GM12864 (cell line): ENCODE data around the gene ADAMTS18.
"Not testable (repeated sequence)": the region's sequence is repeated elsewhere in the genome, so short reads cannot be mapped to it uniquely, and the experiment has no call there.

Source experiments
- DNase-seq: peaks from one replicate; pipeline ENCODE4 v3.0.0-alpha.2; 2011; ENCODE audit warnings: low read depth
- H3K4me3 ChIP-seq: 2 replicates; pipeline ENCODE4 v1.5.1; 2011; ENCODE audit warnings: mild to moderate bottlenecking, low read depth, low read length, control low read depth
- TF ChIP-seq, protein P1 (sequence below): IDR thresholded peaks from 2 replicates; pipeline ENCODE4 v1.5.1; 2011; ENCODE audit warnings: low read depth, mild to moderate bottlenecking, moderate library complexity, low read length, control low read depth, inconsistent platforms; ENCODE audit errors: missing control alignments

Gene ADAMTS18

DNA sequence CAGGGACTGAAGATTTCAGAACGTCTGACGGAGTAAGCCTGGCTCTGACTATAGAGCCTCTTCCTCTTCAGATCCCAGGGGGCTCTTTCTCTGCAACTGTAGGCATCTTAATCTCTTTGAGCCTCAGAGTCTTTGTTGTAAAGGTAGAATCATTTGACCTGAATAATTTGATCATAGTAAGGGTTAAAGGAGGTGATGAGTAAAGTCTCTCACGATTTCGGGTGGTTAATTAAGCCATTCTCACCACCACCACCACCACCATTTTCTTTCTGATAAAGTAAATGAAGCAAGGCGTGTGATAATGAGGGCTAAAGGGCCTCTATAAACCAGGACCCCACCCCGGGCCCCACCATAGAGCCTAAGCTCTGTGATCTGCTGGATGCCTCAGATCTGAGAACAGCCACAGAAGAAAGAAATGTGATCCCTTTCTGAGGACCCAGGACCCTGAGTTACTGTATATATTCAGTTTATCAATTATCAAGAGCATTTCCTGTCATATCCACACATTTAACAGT is 33.0 kb upstream of the ADAMTS18 start:
- no peak overlapping the region for H3K4me3 ChIP-seq
- DNase-seq = no peak
- TF ChIP-seq, protein P1, sequence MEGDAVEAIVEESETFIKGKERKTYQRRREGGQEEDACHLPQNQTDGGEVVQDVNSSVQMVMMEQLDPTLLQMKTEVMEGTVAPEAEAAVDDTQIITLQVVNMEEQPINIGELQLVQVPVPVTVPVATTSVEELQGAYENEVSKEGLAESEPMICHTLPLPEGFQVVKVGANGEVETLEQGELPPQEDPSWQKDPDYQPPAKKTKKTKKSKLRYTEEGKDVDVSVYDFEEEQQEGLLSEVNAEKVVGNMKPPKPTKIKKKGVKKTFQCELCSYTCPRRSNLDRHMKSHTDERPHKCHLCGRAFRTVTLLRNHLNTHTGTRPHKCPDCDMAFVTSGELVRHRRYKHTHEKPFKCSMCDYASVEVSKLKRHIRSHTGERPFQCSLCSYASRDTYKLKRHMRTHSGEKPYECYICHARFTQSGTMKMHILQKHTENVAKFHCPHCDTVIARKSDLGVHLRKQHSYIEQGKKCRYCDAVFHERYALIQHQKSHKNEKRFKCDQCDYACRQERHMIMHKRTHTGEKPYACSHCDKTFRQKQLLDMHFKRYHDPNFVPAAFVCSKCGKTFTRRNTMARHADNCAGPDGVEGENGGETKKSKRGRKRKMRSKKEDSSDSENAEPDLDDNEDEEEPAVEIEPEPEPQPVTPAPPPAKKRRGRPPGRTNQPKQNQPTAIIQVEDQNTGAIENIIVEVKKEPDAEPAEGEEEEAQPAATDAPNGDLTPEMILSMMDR = no peak

GRCh38 chr16:77463659-77464058 is 28.8 kb upstream of the ADAMTS18 start:
- H3K4me3 ChIP-seq, DNase-seq: not testable (repeated sequence)

GRCh38 chr16:77462894-77463293 is 28.1 kb upstream of the ADAMTS18 start:
- H3K4me3 ChIP-seq = no peak overlapping the region
- TF ChIP-seq, protein P1 = no peak
- DNase-seq = no peak

DNA sequence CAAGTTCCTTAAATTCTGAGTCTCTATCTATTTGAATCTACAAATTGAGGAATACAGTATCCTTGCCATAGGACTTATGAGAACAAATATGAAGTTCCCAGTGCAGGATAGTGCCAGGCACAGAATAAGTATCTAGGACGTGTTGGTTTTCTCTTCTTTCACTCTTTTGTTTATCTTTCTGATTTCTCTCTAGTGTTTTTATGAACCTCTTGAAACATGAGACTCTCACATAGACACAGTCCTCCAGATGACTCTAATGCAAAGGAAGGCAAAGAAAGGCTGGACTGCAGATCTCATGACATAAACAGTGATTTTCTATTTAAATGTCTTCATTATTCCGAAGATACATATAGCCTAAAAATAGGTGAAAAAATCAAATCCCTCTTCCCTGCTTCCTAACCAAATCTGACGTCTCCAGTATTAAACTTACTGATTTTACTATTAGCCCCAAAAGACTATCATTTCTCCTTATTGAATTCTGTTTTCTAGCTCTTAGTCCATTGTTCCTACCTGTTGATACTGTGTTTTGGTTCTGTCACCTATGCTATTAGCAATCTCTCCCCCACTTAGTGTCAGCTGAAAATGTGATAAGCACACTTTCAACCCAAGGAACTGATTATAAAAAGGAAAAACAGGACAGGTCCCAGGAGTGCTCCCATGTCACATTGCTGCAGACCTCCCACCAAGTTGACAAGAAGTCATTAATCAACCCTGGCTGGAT is 24.9 kb upstream of the ADAMTS18 start:
- TF ChIP-seq, protein P1 = no peak
- no peak for DNase-seq
- no peak overlapping the region for H3K4me3 ChIP-seq

- H3K4me3 ChIP-seq = no peak overlapping the region
- TF ChIP-seq, protein P1 = no peak
- no peak for DNase-seq
Measured at GRCh38 chr16:77457046-77457445, 22.2 kb upstream of the ADAMTS18 start.

GRCh38 chr16:77452243-77452642 is 17.4 kb upstream of the ADAMTS18 start:
- TF ChIP-seq, protein P1 = no peak
- DNase-seq = no peak
- H3K4me3 ChIP-seq = no peak overlapping the region

DNA sequence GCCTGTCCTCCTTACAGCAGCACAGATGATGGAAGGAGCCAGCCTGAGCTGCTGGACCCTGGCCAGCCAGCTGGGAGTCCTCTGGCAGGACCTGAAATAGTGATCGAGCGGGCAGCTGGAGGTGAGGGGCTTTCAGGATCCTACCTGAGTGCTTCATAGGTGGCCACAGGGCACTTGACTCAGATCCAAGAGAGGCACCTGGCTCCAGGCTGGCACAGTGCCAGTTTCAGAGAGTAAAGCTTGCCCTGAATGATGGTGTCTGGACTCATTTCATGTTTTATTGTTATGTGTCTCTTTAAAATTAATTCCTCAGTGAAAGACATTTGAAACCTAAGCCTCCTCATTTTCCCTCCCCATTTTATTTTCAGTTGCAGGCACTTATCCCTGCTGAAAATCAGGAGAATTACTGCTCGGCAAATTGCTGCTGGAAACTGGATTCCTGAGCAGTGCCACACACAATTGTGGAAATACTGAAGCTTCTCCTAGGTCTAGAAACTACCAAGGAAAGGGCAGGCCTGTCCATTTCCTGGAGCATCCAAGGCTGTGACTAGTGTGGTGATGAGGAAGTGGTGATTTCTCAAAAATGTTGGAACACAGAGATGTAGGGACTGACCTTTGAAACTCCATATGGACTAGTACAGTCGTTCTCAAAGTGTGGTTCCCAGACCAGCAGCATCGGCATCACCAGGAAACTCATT is 16.1 kb upstream of the ADAMTS18 start:
- TF ChIP-seq, protein P1 = no peak
- DNase-seq = no peak
- H3K4me3 ChIP-seq = no peak overlapping the region
